ENCODE measurements around the gene UBC. TPM values are rescaled to one million over a fixed set of nuclear protein-coding genes. Genes with fewer than 3 reads are reported as not detected.
"Not testable (repeated sequence)": the region's sequence is repeated elsewhere in the genome, so short reads cannot be mapped to it uniquely, and the experiment has no call there.

The UBC gene
- total RNA-seq, 2 experiments from 2014 or later = 963 to 1,010 TPM

GRCh38 chr12:124896461-124896860 lies 18.0 kb downstream of the UBC start:
- ATAC-seq (no peak), DNase-seq (no peak)
- ChIA-PET POLR2A (no interaction called here), CTCF (interaction anchor here (0.7 to 3.5 kb wide), 2 partner anchors 10 to 12 kb away, joined by 3 to 15 read pairs; no protein-coding TSS in a partner anchor)
- Mint-ChIP-seq H3K27me3 (no peaks in the 10 kb centered on the region), H3K9me3 (no peaks in the 10 kb centered on the region), H3K27ac (no peak overlapping the region), H3K4me1 (ENCODE audit: low read depth) (peaks cover 11% of the 10 kb centered on the region), H3K36me3 (ENCODE audit: low read depth) (no peaks in the 10 kb centered on the region), H3K4me3 (no peak overlapping the region)
- no peak for TF ChIP-seq CTCF (IDR thresholded peaks at IDR 0.05)
- intact Hi-C loops (cut with micrococcal nuclease) = loop anchor here (10.0 kb wide), 1 partner anchor 122 kb away; no protein-coding TSS in a partner anchor

- no peak overlapping the region for H3K27ac Mint-ChIP-seq
- ChIA-PET CTCF (interaction anchor here (3.5 kb wide), 1 partner anchor 12 kb away, joined by 15 read pairs; no protein-coding TSS in a partner anchor), POLR2A (no interaction called here)
- ATAC-seq = peak; percentile 52
- no peak for DNase-seq
- H3K4me1 Mint-ChIP-seq (ENCODE audit: low read depth) = peaks cover 10% of the 10 kb centered on the region
- no peaks in the 10 kb centered on the region for H3K27me3 Mint-ChIP-seq
- no peaks in the 10 kb centered on the region for H3K9me3 Mint-ChIP-seq
- no peak for TF ChIP-seq CTCF (IDR thresholded peaks at IDR 0.05)
- intact Hi-C loops (cut with micrococcal nuclease) = loop anchor here (10.0 kb wide), 1 partner anchor 119 kb away; no protein-coding TSS in a partner anchor
- peaks cover 1% of the 10 kb centered on the region for H3K36me3 Mint-ChIP-seq (ENCODE audit: low read depth)
- H3K4me3 Mint-ChIP-seq = no peak overlapping the region
These were observed 20.5 kb downstream of the UBC start for GRCh38 chr12:124893792-124894516.

- ChIA-PET CTCF (interaction anchor here (0.8 to 4.2 kb wide), 2 partner anchors 12 to 18 kb away, joined by 3 to 24 read pairs; no protein-coding TSS in a partner anchor), POLR2A (no interaction called here)
- Mint-ChIP-seq H3K27me3 (no peaks in the 10 kb centered on the region), H3K9me3 (no peaks in the 10 kb centered on the region), H3K36me3 (ENCODE audit: low read depth) (peaks cover 1% of the 10 kb centered on the region), H3K4me1 (ENCODE audit: low read depth) (peaks cover 3% of the 10 kb centered on the region), H3K27ac (no peak overlapping the region), H3K4me3 (no peak overlapping the region)
- TF ChIP-seq CTCF (IDR thresholded peaks at IDR 0.05) = no peak
- intact Hi-C loops (cut with micrococcal nuclease) = no loop called here
- ATAC-seq (no peak), DNase-seq (no peak)
These were observed 26.2 kb downstream of the UBC start for GRCh38 chr12:124888260-124888659.

- H3K4me3 Mint-ChIP-seq; H3K36me3 Mint-ChIP-seq (ENCODE audit: low read depth); DNase-seq; H3K9me3 Mint-ChIP-seq; H3K4me1 Mint-ChIP-seq (ENCODE audit: low read depth); intact Hi-C loops (cut with micrococcal nuclease); H3K27me3 Mint-ChIP-seq; ATAC-seq; POLR2A ChIA-PET; H3K27ac Mint-ChIP-seq: not testable (repeated sequence)
- CTCF ChIA-PET = interaction anchor here (1.1 to 4.2 kb wide), 2 partner anchors 14 to 18 kb away, joined by 4 to 24 read pairs; no protein-coding TSS in a partner anchor
These were observed 26.7 kb downstream of the UBC start for GRCh38 chr12:124887766-124888165.

GRCh38 chr12:124884587-124885438 lies 29.6 kb downstream of the UBC start:
- ChIA-PET POLR2A (no interaction called here), CTCF (interaction anchor here (1.2 kb wide), 1 partner anchor 22 kb away, joined by 7 read pairs; no protein-coding TSS in a partner anchor)
- peaks cover 12% of the 10 kb centered on the region for H3K4me1 Mint-ChIP-seq (ENCODE audit: low read depth)
- no peak for DNase-seq
- intact Hi-C loops (cut with micrococcal nuclease) = no loop called here
- no peaks in the 10 kb centered on the region for H3K27me3 Mint-ChIP-seq
- no peaks in the 10 kb centered on the region for H3K9me3 Mint-ChIP-seq
- H3K4me3 Mint-ChIP-seq = no peak overlapping the region
- no peak for TF ChIP-seq CTCF (IDR thresholded peaks at IDR 0.05)
- H3K36me3 Mint-ChIP-seq (ENCODE audit: low read depth) = no peaks in the 10 kb centered on the region
- no peak overlapping the region for H3K27ac Mint-ChIP-seq
- ATAC-seq = peak; percentile 45
